Measurements from ENCODE around the gene INMT. TPM values are rescaled to one million over a fixed set of nuclear protein-coding genes. Genes with fewer than 3 reads are reported as not detected.

INMT gene
- total and polyA plus RNA-seq, 4 donors, result 0.84 to 130 (median 28.6) TPM

DNA sequence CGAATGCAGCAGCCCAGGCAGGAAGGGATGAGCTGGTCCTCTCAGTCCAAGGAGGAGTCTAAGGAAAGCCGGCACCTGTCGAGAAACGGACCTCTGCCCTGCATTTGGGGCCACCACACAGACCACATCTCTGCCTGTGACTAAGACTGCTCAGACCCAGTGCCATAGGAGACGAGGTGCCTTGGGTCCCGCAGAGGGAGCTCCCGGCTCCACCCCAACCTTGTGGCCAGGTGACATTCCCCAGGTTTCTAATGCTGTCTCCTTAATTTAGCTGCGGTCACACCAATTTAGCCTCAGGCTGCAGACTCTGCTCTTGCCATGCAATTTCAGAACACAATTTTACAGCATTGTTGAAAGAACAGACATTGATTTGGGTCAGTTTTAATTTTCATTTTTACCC is 46.9 kb upstream of the INMT start:
- Histone ChIP-seq H3K4me1 (ENCODE audit: control insufficient read depth in 4 of 4, insufficient read depth in 4 of 4, low read length in 3 of 4) (no peaks in the 10 kb centered on the region), H3K27ac (ENCODE audit: low read depth in 1 of 2, low read length in 2 of 2) (no peak overlapping the region), H3K9ac (ENCODE audit: low read depth in 1 of 2, low read length in 2 of 2) (no peak overlapping the region), H3K4me3 (ENCODE audit: low read depth in 1 of 3, low read length in 3 of 3) (no peak overlapping the region), H3K9me3 (ENCODE audit: control insufficient read depth in 4 of 4, low read length in 3 of 4) (no peaks in the 10 kb centered on the region), H3K27me3 (ENCODE audit: control insufficient read depth in 4 of 4, insufficient read depth in 4 of 4, low read length in 3 of 4) (no peaks in the 10 kb centered on the region), H3K36me3 (ENCODE audit: control insufficient read depth in 4 of 4, insufficient read depth in 3 of 4, low read depth in 1 of 4, low read length in 3 of 4) (no peaks in the 10 kb centered on the region)
- 87% methylated on average over 8 of the region's 8 CpGs for WGBS
- no peak for DNase-seq (ENCODE audit: low spot score)
- TF ChIP-seq, protein P1, sequence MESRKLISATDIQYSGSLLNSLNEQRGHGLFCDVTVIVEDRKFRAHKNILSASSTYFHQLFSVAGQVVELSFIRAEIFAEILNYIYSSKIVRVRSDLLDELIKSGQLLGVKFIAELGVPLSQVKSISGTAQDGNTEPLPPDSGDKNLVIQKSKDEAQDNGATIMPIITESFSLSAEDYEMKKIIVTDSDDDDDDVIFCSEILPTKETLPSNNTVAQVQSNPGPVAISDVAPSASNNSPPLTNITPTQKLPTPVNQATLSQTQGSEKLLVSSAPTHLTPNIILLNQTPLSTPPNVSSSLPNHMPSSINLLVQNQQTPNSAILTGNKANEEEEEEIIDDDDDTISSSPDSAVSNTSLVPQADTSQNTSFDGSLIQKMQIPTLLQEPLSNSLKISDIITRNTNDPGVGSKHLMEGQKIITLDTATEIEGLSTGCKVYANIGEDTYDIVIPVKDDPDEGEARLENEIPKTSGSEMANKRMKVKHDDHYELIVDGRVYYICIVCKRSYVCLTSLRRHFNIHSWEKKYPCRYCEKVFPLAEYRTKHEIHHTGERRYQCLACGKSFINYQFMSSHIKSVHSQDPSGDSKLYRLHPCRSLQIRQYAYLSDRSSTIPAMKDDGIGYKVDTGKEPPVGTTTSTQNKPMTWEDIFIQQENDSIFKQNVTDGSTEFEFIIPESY (IDR thresholded peaks at IDR 0.05), result no peak
- TF ChIP-seq, protein P2, sequence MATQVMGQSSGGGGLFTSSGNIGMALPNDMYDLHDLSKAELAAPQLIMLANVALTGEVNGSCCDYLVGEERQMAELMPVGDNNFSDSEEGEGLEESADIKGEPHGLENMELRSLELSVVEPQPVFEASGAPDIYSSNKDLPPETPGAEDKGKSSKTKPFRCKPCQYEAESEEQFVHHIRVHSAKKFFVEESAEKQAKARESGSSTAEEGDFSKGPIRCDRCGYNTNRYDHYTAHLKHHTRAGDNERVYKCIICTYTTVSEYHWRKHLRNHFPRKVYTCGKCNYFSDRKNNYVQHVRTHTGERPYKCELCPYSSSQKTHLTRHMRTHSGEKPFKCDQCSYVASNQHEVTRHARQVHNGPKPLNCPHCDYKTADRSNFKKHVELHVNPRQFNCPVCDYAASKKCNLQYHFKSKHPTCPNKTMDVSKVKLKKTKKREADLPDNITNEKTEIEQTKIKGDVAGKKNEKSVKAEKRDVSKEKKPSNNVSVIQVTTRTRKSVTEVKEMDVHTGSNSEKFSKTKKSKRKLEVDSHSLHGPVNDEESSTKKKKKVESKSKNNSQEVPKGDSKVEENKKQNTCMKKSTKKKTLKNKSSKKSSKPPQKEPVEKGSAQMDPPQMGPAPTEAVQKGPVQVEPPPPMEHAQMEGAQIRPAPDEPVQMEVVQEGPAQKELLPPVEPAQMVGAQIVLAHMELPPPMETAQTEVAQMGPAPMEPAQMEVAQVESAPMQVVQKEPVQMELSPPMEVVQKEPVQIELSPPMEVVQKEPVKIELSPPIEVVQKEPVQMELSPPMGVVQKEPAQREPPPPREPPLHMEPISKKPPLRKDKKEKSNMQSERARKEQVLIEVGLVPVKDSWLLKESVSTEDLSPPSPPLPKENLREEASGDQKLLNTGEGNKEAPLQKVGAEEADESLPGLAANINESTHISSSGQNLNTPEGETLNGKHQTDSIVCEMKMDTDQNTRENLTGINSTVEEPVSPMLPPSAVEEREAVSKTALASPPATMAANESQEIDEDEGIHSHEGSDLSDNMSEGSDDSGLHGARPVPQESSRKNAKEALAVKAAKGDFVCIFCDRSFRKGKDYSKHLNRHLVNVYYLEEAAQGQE (IDR thresholded peaks at IDR 0.05), result no peak
- TF ChIP-seq RXRA (IDR thresholded peaks at IDR 0.05), result no peak
- TF ChIP-seq, protein P3, sequence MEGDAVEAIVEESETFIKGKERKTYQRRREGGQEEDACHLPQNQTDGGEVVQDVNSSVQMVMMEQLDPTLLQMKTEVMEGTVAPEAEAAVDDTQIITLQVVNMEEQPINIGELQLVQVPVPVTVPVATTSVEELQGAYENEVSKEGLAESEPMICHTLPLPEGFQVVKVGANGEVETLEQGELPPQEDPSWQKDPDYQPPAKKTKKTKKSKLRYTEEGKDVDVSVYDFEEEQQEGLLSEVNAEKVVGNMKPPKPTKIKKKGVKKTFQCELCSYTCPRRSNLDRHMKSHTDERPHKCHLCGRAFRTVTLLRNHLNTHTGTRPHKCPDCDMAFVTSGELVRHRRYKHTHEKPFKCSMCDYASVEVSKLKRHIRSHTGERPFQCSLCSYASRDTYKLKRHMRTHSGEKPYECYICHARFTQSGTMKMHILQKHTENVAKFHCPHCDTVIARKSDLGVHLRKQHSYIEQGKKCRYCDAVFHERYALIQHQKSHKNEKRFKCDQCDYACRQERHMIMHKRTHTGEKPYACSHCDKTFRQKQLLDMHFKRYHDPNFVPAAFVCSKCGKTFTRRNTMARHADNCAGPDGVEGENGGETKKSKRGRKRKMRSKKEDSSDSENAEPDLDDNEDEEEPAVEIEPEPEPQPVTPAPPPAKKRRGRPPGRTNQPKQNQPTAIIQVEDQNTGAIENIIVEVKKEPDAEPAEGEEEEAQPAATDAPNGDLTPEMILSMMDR (IDR thresholded peaks at IDR 0.05; ENCODE audit: low read depth, low read length, missing input control), result no peak
- no peak for TF ChIP-seq SP1 (IDR thresholded peaks at IDR 0.05)
- TF ChIP-seq RAD21 (IDR thresholded peaks at IDR 0.05), result no peak
- TF ChIP-seq FOXA1 (IDR thresholded peaks at IDR 0.05), result no peak
- no peak for TF ChIP-seq NR2F2 (IDR thresholded peaks at IDR 0.05)
- TF ChIP-seq JUND (IDR thresholded peaks at IDR 0.05), result no peak
- no peak for TF ChIP-seq TAF1 (conservative IDR thresholded peaks at IDR 0.05)

DNA sequence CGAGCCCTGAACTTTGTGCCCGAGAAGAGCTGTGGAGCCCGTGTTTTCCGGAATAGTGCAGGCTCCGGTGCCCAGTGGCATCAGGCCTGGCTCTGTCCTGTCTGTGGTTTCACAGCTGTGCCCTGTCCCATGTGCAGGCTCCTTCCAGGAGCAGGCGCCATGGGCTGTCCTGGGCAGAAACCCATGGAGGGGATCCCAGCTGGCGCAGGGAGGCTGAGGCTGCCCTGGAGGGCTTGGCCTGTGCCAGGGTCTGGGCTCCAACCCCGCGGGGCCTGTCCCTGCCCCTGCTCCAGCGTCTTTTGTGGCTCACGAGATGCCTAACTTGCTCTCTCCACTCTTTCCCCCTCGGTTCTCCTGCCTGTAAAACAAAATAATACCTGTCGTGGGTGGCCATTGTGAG is 46.3 kb upstream of the INMT start:
- TF ChIP-seq HNF4A (conservative IDR thresholded peaks at IDR 0.05), result no peak
- TF ChIP-seq FOXA2 (IDR thresholded peaks at IDR 0.05), result no peak
- TF ChIP-seq, protein P4, sequence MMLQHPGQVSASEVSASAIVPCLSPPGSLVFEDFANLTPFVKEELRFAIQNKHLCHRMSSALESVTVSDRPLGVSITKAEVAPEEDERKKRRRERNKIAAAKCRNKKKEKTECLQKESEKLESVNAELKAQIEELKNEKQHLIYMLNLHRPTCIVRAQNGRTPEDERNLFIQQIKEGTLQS (IDR thresholded peaks at IDR 0.05), result no peak
- TF ChIP-seq FOXA1 (IDR thresholded peaks at IDR 0.05), result no peak
- TF ChIP-seq SP1 (IDR thresholded peaks at IDR 0.05), result no peak
- Histone ChIP-seq H3K4me1 (ENCODE audit: control insufficient read depth in 4 of 4, insufficient read depth in 4 of 4, low read length in 3 of 4) (no peaks in the 10 kb centered on the region), H3K27ac (ENCODE audit: low read depth in 1 of 2, low read length in 2 of 2) (no peak overlapping the region), H3K27me3 (ENCODE audit: control insufficient read depth in 4 of 4, insufficient read depth in 4 of 4, low read length in 3 of 4) (no peaks in the 10 kb centered on the region), H3K9ac (ENCODE audit: low read depth in 1 of 2, low read length in 2 of 2) (no peak overlapping the region), H3K36me3 (ENCODE audit: control insufficient read depth in 4 of 4, insufficient read depth in 3 of 4, low read depth in 1 of 4, low read length in 3 of 4) (no peaks in the 10 kb centered on the region), H3K9me3 (ENCODE audit: control insufficient read depth in 4 of 4, low read length in 3 of 4) (no peaks in the 10 kb centered on the region), H3K4me3 (ENCODE audit: low read depth in 1 of 3, low read length in 3 of 3) (no peak overlapping the region)
- DNase-seq (ENCODE audit: low spot score), result no peak
- 88% methylated on average over 13 of the region's 13 CpGs for whole genome bisulfite sequencing
